Gastroesophageal sphincter (tissue), 4 donors: ENCODE measurements around the gene CKS1B. TPM values are rescaled to one million over a fixed set of nuclear protein-coding genes. Genes with fewer than 3 reads are reported as not detected.

Experiments used
- ATAC-seq: fragments of 150-250 bp; one replicate; pipeline ENCODE4 v1.9.1; 2016; ENCODE audit warnings: mild to moderate bottlenecking, moderate library complexity
- H3K27ac ChIP-seq, 4 donors: fragments of 200-600 bp; sonication (generic) in 3 of 4; 1 replicate in 3 of 4; 2 replicates in 1 of 4; pipeline ENCODE4 v1.5.1; 2016 to 2019
- H3K27me3 ChIP-seq: fragments of 200-600 bp; sonication (generic); one replicate; pipeline ENCODE4 v1.5.1; 2019
- H3K36me3 ChIP-seq, 2 donors: fragments of 200-600 bp; sonication (generic); one replicate each; pipeline ENCODE4 v1.5.1; 2019; ENCODE audit warnings: control low read depth in 1 of 2
- H3K4me1 ChIP-seq, 3 donors: fragments of 200-600 bp; sonication (generic); 1 replicate in 2 of 3; 2 replicates in 1 of 3; pipeline ENCODE4 v1.5.1; 2016 to 2019; ENCODE audit warnings: control low read depth in 2 of 3
- H3K4me3 ChIP-seq, 2 donors: fragments of 200-600 bp; sonication (generic); one replicate each; pipeline ENCODE4 v1.5.1; 2019; ENCODE audit warnings: mild to moderate bottlenecking in 1 of 2, moderate library complexity in 1 of 2
- H3K9me3 ChIP-seq, 3 donors: fragments of 200-600 bp; sonication (generic); one replicate each; pipeline ENCODE4 v1.5.1; 2017 to 2019; ENCODE audit warnings: control low read depth in 2 of 3
- CTCF ChIP-seq, 4 experiments: fragments of 200-600 bp in 2 of 4; fragments of 450-650 bp in 2 of 4; sonication (generic) in 1 of 4; IDR thresholded peaks; one replicate each; pipeline ENCODE4 v1.5.1; 2017 to 2019; ENCODE audit warnings: antibody characterized with exemption in 4 of 4, mild to moderate bottlenecking in 2 of 4, moderate library complexity in 2 of 4
- EP300 ChIP-seq: sonication (generic); formaldehyde crosslinking; IDR thresholded peaks from one replicate; pipeline ENCODE4 v1.6.1; 2017; ENCODE audit warnings: antibody characterized with exemption, mild to moderate bottlenecking
- POLR2A ChIP-seq, 2 donors: fragments of 450-650 bp; IDR thresholded peaks; one replicate each; pipeline ENCODE4 v1.6.1; 2017; ENCODE audit warnings: antibody characterized with exemption in 2 of 2, mild to moderate bottlenecking in 2 of 2, moderate library complexity in 1 of 2
- POLR2AphosphoS5 ChIP-seq: sonication (generic); formaldehyde crosslinking; IDR thresholded peaks from one replicate; pipeline ENCODE4 v1.6.1; 2017; ENCODE audit warnings: antibody characterized with exemption
- WGBS, 2 donors: methylation state at CpG; one replicate each; pipeline ENCODE4 v1.1.5; 2018; ENCODE audit warnings: low coverage in 1 of 2; 5-methylcytosine and 5-hydroxymethylcytosine counted together
- total RNA-seq, 4 donors: library from RNA; depleted of rRNA; stranded (reverse); fragments of >200 nt; gene quantifications; one replicate each; pipeline ENCODE4 v1.1.0, GENCODE V29; 2016

CKS1B gene
- total RNA-seq, 4 donors from 2014 or later, result 7.5 to 24.2 (median 17.6) TPM

GRCh38 chr1:154953611-154954038 lies 20.9 kb upstream of the CKS1B start:
- no peaks in the 10 kb centered on the region for H3K9me3 ChIP-seq
- H3K27me3 ChIP-seq, result no peaks in the 10 kb centered on the region
- no peak for ATAC-seq
- peak overlapping the region in 1 of 2 donors; percentile 63 for H3K4me3 ChIP-seq
- no CpG with 5 or more reads among the region's 2 CpGs for WGBS, 2 donors
- peak overlapping the region in 3 of 4 donors; percentile 3 to 98 (median 87) for H3K27ac ChIP-seq
- peaks cover 11 to 80% (median 42%) of the 10 kb centered on the region in 3 donors for H3K4me1 ChIP-seq
- TF ChIP-seq POLR2AphosphoS5, result no peak
- no peak for TF ChIP-seq CTCF (IDR thresholded peaks at IDR 0.05)
- no peak for TF ChIP-seq EP300
- TF ChIP-seq POLR2A (IDR thresholded peaks at IDR 0.05), result no peak
- peaks cover 0 to 35% of the 10 kb centered on the region in 2 donors for H3K36me3 ChIP-seq

GRCh38 chr1:154954541-154954940 lies 19.9 kb upstream of the CKS1B start:
- Histone ChIP-seq H3K36me3 (peaks cover 0 to 39% of the 10 kb centered on the region in 2 donors), H3K4me3 (peak overlapping the region in 1 of 2 donors; percentile 63), H3K4me1 (peaks cover 11 to 89% (median 42%) of the 10 kb centered on the region in 3 donors), H3K27me3 (no peaks in the 10 kb centered on the region), H3K9me3 (no peaks in the 10 kb centered on the region), H3K27ac (peak overlapping the region in 3 of 4 donors; percentile 87 to 98 (median 88))
- TF ChIP-seq POLR2AphosphoS5 (no peak), POLR2A (IDR thresholded peaks at IDR 0.05) (no peak), CTCF (IDR thresholded peaks at IDR 0.05) (no peak), EP300 (no peak)
- no peak for ATAC-seq
- WGBS, 2 donors, result 20 to 71% methylated on average over 1 to 3 of the region's 3 CpGs

- Histone ChIP-seq H3K4me3 (peak overlapping the region; percentile 63 to 66), H3K27ac (peak overlapping the region; percentile 79 to 98 (median 88)), H3K9me3 (no peaks in the 10 kb centered on the region), H3K27me3 (no peaks in the 10 kb centered on the region), H3K4me1 (peaks cover 11 to 95% (median 42%) of the 10 kb centered on the region in 3 donors), H3K36me3 (peaks cover 0 to 37% of the 10 kb centered on the region in 2 donors)
- no peak for TF ChIP-seq CTCF (IDR thresholded peaks at IDR 0.05)
- TF ChIP-seq EP300, result no peak
- TF ChIP-seq POLR2AphosphoS5, result peak; percentile 6
- TF ChIP-seq POLR2A (IDR thresholded peaks at IDR 0.05), result no peak
- peak; percentile 28 for ATAC-seq
- 16% methylated on average over 3 of the region's 4 CpGs; no CpG with 5 or more reads in 1 of the 2 donors for WGBS, 2 donors
Measured at GRCh38 chr1:154955039-154955717, 19.3 kb upstream of the CKS1B start.

- Histone ChIP-seq H3K4me3 (peak within 1 kb of the TSS; percentile 63 to 66), H3K4me1 (peaks cover 14 to 96% (median 47%) of the 10 kb centered on the region in 3 donors), H3K27ac (peak within 1 kb of the TSS; percentile 79 to 98 (median 88)), H3K27me3 (no peaks in the 10 kb centered on the region), H3K9me3 (no peaks in the 10 kb centered on the region), H3K36me3 (peaks cover 0 to 29% of the 10 kb centered on the region in 2 donors)
- 0% methylated on average over 8 to 17 of the region's 18 CpGs for WGBS, 2 donors
- TF ChIP-seq POLR2A (IDR thresholded peaks at IDR 0.05) (peak in 1 of 2 donors; percentile 29), POLR2AphosphoS5 (peak; percentile 23), EP300 (no peak), CTCF (IDR thresholded peaks at IDR 0.05) (peak in 2 of 4 experiments; percentile 20 to 26)
- ATAC-seq, result peak; percentile 88
Measured at GRCh38 chr1:154955718-154956543, 18.6 kb upstream of the CKS1B start, which contains the start of gene PBXIP1. Gene PBXIP1 (minus strand): TSS chr1:154956099. CDS start chr1:154953721, 2,378 bp downstream.
